ENCODE measurements around the gene PTPRJ.
A peak's percentile ranks its signal among the peaks of the same experiment; 100 is the strongest.

GRCh38 chr11:48172818-48173609, 192.7 kb downstream of the PTPRJ start:
- TF ChIP-seq POLR2A (IDR thresholded peaks at IDR 0.05) (no peak), CTCF (IDR thresholded peaks at IDR 0.05) (peak; percentile 16 to 63 (median 57)), POLR2AphosphoS5 (IDR thresholded peaks at IDR 0.05) (no peak)

All from breast epithelium (tissue), 3 donors.